ENCODE data around the gene CYB561D2.

DNA sequence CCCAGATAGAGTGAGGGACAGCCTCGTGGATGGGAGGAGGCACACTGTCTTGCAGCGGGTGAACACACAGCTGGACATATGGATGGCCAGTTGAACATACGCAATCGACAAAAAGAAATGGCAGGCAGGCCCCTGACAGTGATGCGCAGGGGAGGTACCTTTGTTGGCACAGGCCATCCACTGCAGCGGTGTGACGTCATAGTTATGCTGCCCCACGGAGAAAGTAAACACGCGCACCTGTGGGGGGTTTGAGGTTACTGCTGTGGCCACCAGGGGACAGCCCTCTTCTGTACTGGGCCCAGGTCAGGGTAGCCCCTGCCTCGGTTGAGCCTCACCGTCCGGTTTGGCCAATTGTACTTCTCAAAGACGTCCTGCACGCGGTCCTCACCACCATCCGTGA is 28.1 kb downstream of the CYB561D2 start:
- no peak for TF ChIP-seq POLR2AphosphoS5 (IDR thresholded peaks at IDR 0.05; ENCODE audit: insufficient read depth, low read depth, low read length)
- TF ChIP-seq, protein P1, sequence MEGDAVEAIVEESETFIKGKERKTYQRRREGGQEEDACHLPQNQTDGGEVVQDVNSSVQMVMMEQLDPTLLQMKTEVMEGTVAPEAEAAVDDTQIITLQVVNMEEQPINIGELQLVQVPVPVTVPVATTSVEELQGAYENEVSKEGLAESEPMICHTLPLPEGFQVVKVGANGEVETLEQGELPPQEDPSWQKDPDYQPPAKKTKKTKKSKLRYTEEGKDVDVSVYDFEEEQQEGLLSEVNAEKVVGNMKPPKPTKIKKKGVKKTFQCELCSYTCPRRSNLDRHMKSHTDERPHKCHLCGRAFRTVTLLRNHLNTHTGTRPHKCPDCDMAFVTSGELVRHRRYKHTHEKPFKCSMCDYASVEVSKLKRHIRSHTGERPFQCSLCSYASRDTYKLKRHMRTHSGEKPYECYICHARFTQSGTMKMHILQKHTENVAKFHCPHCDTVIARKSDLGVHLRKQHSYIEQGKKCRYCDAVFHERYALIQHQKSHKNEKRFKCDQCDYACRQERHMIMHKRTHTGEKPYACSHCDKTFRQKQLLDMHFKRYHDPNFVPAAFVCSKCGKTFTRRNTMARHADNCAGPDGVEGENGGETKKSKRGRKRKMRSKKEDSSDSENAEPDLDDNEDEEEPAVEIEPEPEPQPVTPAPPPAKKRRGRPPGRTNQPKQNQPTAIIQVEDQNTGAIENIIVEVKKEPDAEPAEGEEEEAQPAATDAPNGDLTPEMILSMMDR (IDR thresholded peaks at IDR 0.05; ENCODE audit: extremely low read depth in 1 of 2, insufficient read depth in 1 of 2, low read depth in 1 of 2, low read length in 2 of 2): no peak
- no peak for TF ChIP-seq MYC (IDR thresholded peaks at IDR 0.05; ENCODE audit: low read depth, low read length)
- no peak for TF ChIP-seq JUN (IDR thresholded peaks at IDR 0.05; ENCODE audit: borderline replicate concordance, insufficient read depth, insufficient read length, low read depth)
- TF ChIP-seq EZH2 (IDR thresholded peaks at IDR 0.05; ENCODE audit: borderline replicate concordance, low read depth, low read length, severe bottlenecking): no peak
